Measurements from ENCODE around the gene FCRL5.
A peak's percentile ranks its signal among the peaks of the same experiment; 100 is the strongest.
"Not testable (repeated sequence)": the region's sequence is repeated elsewhere in the genome, so short reads cannot be mapped to it uniquely, and the experiment has no call there.

The FCRL5 gene

GRCh38 chr1:157490467-157491165 is 61.7 kb downstream of the FCRL5 start:
- DNase-seq (ENCODE audit: low spot score in 2 of 2), result peak; percentile 68 to 86
- Histone ChIP-seq H3K36me3 (replicated peaks) (no peaks in the 10 kb centered on the region), H3K4me3 (no peak overlapping the region), H3K9me3 (no peaks in the 10 kb centered on the region), H3K4me1 (no peaks in the 10 kb centered on the region), H3K27me3 (ENCODE audit: low read depth) (peaks cover 14% of the 10 kb centered on the region)
- in situ Hi-C loops (cut with MboI; ENCODE audit: low sequenced_read_pairs), result loop anchor here (5.0 kb wide), 2 partner anchors 123 to 293 kb away; no protein-coding TSS in a partner anchor

GRCh38 chr1:157488156-157488555 is 64.2 kb downstream of the FCRL5 start:
- DNase-seq (ENCODE audit: low spot score in 2 of 2), result no peak
- peaks cover 14% of the 10 kb centered on the region for H3K27me3 ChIP-seq (ENCODE audit: low read depth)
- H3K36me3 ChIP-seq (replicated peaks), result no peaks in the 10 kb centered on the region
- H3K4me1 ChIP-seq, result no peaks in the 10 kb centered on the region
- no peak overlapping the region for H3K4me3 ChIP-seq
- H3K9me3 ChIP-seq, result no peaks in the 10 kb centered on the region
- in situ Hi-C loops (cut with MboI; ENCODE audit: low sequenced_read_pairs), result no loop called here

GRCh38 chr1:157487504-157487903 is 64.8 kb downstream of the FCRL5 start:
- Histone ChIP-seq H3K4me3 (no peak overlapping the region), H3K36me3 (replicated peaks) (no peaks in the 10 kb centered on the region), H3K4me1 (no peaks in the 10 kb centered on the region), H3K27me3 (ENCODE audit: low read depth) (peaks cover 11% of the 10 kb centered on the region), H3K9me3 (no peaks in the 10 kb centered on the region)
- in situ Hi-C loops (cut with MboI; ENCODE audit: low sequenced_read_pairs), result no loop called here
- no peak for DNase-seq (ENCODE audit: low spot score in 2 of 2)

- Histone ChIP-seq H3K4me3 (no peak overlapping the region), H3K36me3 (replicated peaks) (no peaks in the 10 kb centered on the region), H3K9me3 (no peaks in the 10 kb centered on the region), H3K27me3 (ENCODE audit: low read depth) (peaks cover 6% of the 10 kb centered on the region; the same call in 1 of the 2 replicates), H3K4me1 (no peaks in the 10 kb centered on the region)
- in situ Hi-C loops (cut with MboI; ENCODE audit: low sequenced_read_pairs), result no loop called here
- no peak for DNase-seq (ENCODE audit: low spot score in 2 of 2)
These were observed 65.2 kb downstream of the FCRL5 start for GRCh38 chr1:157487096-157487495.

GRCh38 chr1:157486400-157486799 is 65.9 kb downstream of the FCRL5 start:
- H3K9me3 ChIP-seq; DNase-seq (ENCODE audit: low spot score in 2 of 2); H3K4me3 ChIP-seq; in situ Hi-C loops (cut with MboI; ENCODE audit: low sequenced_read_pairs); H3K27me3 ChIP-seq (ENCODE audit: low read depth); H3K36me3 ChIP-seq (replicated peaks); H3K4me1 ChIP-seq: not testable (repeated sequence)

- Histone ChIP-seq H3K4me1 (no peaks in the 10 kb centered on the region), H3K9me3 (no peaks in the 10 kb centered on the region), H3K27me3 (ENCODE audit: low read depth) (peaks cover 6% of the 10 kb centered on the region; the same call in 1 of the 2 replicates), H3K4me3 (no peak overlapping the region), H3K36me3 (replicated peaks) (no peaks in the 10 kb centered on the region)
- DNase-seq (ENCODE audit: low spot score in 2 of 2), result no peak
- in situ Hi-C loops (cut with MboI; ENCODE audit: low sequenced_read_pairs), result no loop called here
These were observed 66.5 kb downstream of the FCRL5 start for GRCh38 chr1:157485793-157486192.

- H3K4me1 ChIP-seq, result no peaks in the 10 kb centered on the region
- no peak overlapping the region for H3K4me3 ChIP-seq
- 0 out of 2 replicates have a peak, but pooled peaks cover 2% of the 10 kb centered on the region for H3K9me3 ChIP-seq
- peaks cover 6% of the 10 kb centered on the region; the same call in 1 of the 2 replicates for H3K27me3 ChIP-seq (ENCODE audit: low read depth)
- in situ Hi-C loops (cut with MboI; ENCODE audit: low sequenced_read_pairs), result no loop called here
- H3K36me3 ChIP-seq (replicated peaks), result no peaks in the 10 kb centered on the region
- DNase-seq (ENCODE audit: low spot score in 2 of 2), result no peak
These were observed 67.7 kb downstream of the FCRL5 start for GRCh38 chr1:157484573-157484972.

- H3K4me3 ChIP-seq, result no peak overlapping the region
- H3K4me1 ChIP-seq, result no peaks in the 10 kb centered on the region
- in situ Hi-C loops (cut with MboI; ENCODE audit: low sequenced_read_pairs), result no loop called here
- peaks cover 6% of the 10 kb centered on the region; the same call in 1 of the 2 replicates for H3K27me3 ChIP-seq (ENCODE audit: low read depth)
- no peaks in the 10 kb centered on the region for H3K36me3 ChIP-seq (replicated peaks)
- 0 out of 2 replicates have a peak, but pooled peaks cover 2% of the 10 kb centered on the region for H3K9me3 ChIP-seq
- no peak for DNase-seq (ENCODE audit: low spot score in 2 of 2)
These were observed 68.7 kb downstream of the FCRL5 start for GRCh38 chr1:157483635-157484034.

- peaks cover 6% of the 10 kb centered on the region; the same call in 1 of the 2 replicates for H3K27me3 ChIP-seq (ENCODE audit: low read depth)
- H3K4me1 ChIP-seq, result no peaks in the 10 kb centered on the region
- H3K4me3 ChIP-seq, result no peak overlapping the region
- no peaks in the 10 kb centered on the region for H3K36me3 ChIP-seq (replicated peaks)
- DNase-seq (ENCODE audit: low spot score in 2 of 2), result no peak
- 0 out of 2 replicates have a peak, but pooled peaks cover 2% of the 10 kb centered on the region for H3K9me3 ChIP-seq
- in situ Hi-C loops (cut with MboI; ENCODE audit: low sequenced_read_pairs), result no loop called here
These were observed 69.6 kb downstream of the FCRL5 start for GRCh38 chr1:157482717-157483116.

GRCh38 chr1:157482174-157482573 is 70.1 kb downstream of the FCRL5 start:
- H3K4me1 ChIP-seq, result no peaks in the 10 kb centered on the region
- in situ Hi-C loops (cut with MboI; ENCODE audit: low sequenced_read_pairs), result no loop called here
- H3K27me3 ChIP-seq (ENCODE audit: low read depth), result 0 out of 2 replicates have a peak, but pooled peaks cover 2% of the 10 kb centered on the region

GRCh38 chr1:157478030-157478429 is 74.3 kb downstream of the FCRL5 start:
- H3K36me3 ChIP-seq (replicated peaks), result no peaks in the 10 kb centered on the region

More at GRCh38 chr1:157482174-157482573, 70.1 kb downstream of the FCRL5 start:
- no peaks in the 10 kb centered on the region for H3K36me3 ChIP-seq (replicated peaks)
- no peak overlapping the region for H3K4me3 ChIP-seq
- no peak for DNase-seq (ENCODE audit: low spot score in 2 of 2)
- H3K9me3 ChIP-seq, result 0 out of 2 replicates have a peak, but pooled peaks cover 2% of the 10 kb centered on the region

GRCh38 chr1:157477419-157477818 is 74.9 kb downstream of the FCRL5 start:
- DNase-seq (ENCODE audit: low spot score in 2 of 2), result no peak
- Histone ChIP-seq H3K27me3 (ENCODE audit: low read depth) (peaks cover 3% of the 10 kb centered on the region; the same call in 1 of the 2 replicates), H3K9me3 (0 out of 2 replicates have a peak, but pooled peaks cover 2% of the 10 kb centered on the region), H3K36me3 (replicated peaks) (no peaks in the 10 kb centered on the region), H3K4me1 (no peaks in the 10 kb centered on the region), H3K4me3 (no peak overlapping the region)
- in situ Hi-C loops (cut with MboI; ENCODE audit: low sequenced_read_pairs), result no loop called here

More at GRCh38 chr1:157478030-157478429, 74.3 kb downstream of the FCRL5 start:
- in situ Hi-C loops (cut with MboI; ENCODE audit: low sequenced_read_pairs), result no loop called here
- H3K9me3 ChIP-seq, result 0 out of 2 replicates have a peak, but pooled peaks cover 2% of the 10 kb centered on the region
- H3K4me1 ChIP-seq, result no peaks in the 10 kb centered on the region
- peaks cover 3% of the 10 kb centered on the region; the same call in 1 of the 2 replicates for H3K27me3 ChIP-seq (ENCODE audit: low read depth)
- H3K4me3 ChIP-seq, result no peak overlapping the region
- no peak for DNase-seq (ENCODE audit: low spot score in 2 of 2)

GRCh38 chr1:157472959-157473358 is 79.4 kb downstream of the FCRL5 start:
- no peak overlapping the region for H3K4me3 ChIP-seq
- in situ Hi-C loops (cut with MboI; ENCODE audit: low sequenced_read_pairs), result no loop called here
- H3K36me3 ChIP-seq (replicated peaks), result no peaks in the 10 kb centered on the region
- H3K4me1 ChIP-seq, result no peaks in the 10 kb centered on the region
- no peak for DNase-seq (ENCODE audit: low spot score in 2 of 2)
- H3K27me3 ChIP-seq (ENCODE audit: low read depth), result peaks cover 3% of the 10 kb centered on the region; the same call in 1 of the 2 replicates
- H3K9me3 ChIP-seq, result no peaks in the 10 kb centered on the region

GRCh38 chr1:157472056-157472701 is 80.1 kb downstream of the FCRL5 start:
- in situ Hi-C loops (cut with MboI; ENCODE audit: low sequenced_read_pairs), result no loop called here
- Histone ChIP-seq H3K4me3 (no peak overlapping the region), H3K27me3 (ENCODE audit: low read depth) (peaks cover 3% of the 10 kb centered on the region; the same call in 1 of the 2 replicates), H3K4me1 (no peaks in the 10 kb centered on the region), H3K9me3 (no peaks in the 10 kb centered on the region; the same call in 1 of the 2 replicates), H3K36me3 (replicated peaks) (no peaks in the 10 kb centered on the region)
- no peak for DNase-seq (ENCODE audit: low spot score in 2 of 2)
